NCI-H1105 treated with DMSO at 0.1 percent for 48 hours (cell line): ENCODE measurements around the gene MUSTN1.

Experiments
- DNase-seq: peaks from one replicate; lab custom pipeline; 2025; lab: John Stamatoyannopoulos, UW

The MUSTN1 gene

DNA sequence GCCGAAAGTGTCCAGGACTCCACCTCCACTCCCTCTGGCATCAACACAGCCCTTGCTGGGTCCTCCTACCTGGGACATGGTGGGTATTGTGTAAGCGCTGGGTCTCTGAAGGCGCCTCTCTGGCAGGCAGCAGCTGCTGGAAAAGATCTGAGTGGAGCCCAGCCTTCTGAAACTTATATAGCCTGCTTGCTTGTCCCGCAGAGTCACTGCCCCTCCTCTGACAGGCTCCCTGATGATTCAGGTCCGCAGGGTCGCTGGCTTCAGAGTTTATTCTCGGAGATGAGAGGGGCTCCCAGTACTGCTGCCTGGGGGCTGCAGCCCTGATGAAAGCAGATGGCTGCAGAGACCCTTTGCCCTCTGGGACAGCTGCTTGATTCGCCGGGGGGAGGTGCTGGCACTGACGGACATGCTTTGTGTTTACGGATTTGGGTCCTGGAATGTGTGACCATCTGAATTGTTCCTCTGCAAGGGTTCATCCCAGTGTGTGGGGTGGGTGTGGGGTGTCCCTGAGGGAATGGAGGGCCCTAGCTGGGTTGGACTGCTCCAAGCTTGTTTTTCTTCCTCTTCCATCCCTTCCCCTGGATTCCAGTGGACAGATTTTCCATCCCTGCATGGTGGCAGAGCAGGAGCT is at the start of gene MUSTN1:
Gene MUSTN1 (minus strand): TSS at position 149 of the 631 bp plus-strand sequence. CDS start 71 bp downstream, at position 78.
- no peak for DNase-seq

DNA sequence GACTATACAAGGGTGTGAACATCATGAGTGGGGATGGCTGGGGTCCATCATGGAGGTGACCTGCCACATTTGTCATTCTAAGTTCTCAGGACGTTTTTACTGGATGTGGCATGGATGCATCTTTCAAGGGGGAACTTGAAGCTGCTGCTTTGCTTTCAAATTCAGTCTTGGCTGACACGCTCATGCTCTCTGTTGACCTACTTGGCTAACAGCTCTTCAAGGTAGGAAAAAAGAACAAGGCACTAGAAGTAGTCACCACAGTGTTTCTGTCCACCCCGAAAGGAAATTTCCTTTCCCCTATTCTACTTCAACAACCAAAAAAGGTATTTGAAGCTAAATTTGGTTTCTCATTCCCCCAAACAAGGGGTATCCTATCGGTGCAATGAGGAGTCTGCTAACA is 47.6 kb upstream of the MUSTN1 start:
- DNase-seq: no peak

DNA sequence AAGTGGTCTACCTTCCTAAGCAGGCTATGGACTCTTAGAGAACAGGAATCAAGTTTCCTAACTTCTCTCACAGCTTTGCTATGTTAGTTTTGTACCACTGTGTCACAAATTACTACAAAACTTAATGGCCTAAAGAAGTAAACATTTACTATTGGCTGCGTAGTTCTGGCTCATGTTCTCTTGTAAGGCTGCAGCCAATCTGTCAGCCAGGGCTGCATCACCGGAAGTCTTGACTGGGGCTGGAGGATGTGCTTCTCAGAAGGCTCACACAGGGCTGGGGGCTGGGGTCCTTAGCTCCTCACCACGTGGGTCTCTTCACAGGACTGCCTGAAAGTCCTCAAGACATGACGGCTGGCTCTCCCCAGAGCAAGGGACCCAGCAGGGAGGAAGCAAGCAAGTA is 47.1 kb upstream of the MUSTN1 start:
- DNase-seq: no peak

DNA sequence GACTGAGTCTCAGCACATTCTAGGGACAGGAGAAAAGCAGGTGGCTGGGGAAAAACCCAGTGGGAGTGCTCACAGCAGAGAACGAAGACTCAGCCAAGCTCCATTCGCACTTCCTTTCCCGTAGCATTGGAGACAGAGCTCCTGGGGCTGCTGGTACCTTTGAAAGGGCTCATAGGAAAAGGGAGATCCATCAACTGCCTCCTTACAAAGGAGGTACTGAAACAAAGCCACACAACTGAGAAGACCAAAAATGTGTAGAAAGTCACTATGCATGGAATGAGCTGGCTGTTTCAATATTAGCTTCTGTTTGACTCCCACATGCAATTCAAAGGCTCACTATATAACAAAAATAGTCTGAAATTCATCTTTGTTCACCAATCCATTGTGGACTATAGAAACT is 45.7 kb upstream of the MUSTN1 start:
- no peak for DNase-seq

DNA sequence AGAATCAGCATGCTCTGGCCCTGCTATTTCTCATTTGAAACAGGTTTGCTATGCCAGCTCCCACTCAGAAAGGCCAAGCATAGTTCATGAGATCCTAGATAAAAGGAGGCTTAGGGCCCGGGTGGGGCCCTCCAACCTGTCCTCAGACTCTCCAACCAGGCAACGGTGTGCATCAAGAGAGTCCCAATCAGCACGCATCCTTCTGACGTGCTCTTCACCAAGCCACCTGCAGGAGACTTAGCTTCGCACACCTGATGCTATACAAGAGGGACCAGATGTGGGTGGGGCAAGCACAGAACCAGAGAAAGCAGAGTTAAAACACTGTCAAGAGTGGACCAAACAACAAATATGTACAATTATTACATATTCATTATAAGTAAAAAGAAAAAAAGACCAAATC is 45.2 kb upstream of the MUSTN1 start:
- DNase-seq: no peak

DNA sequence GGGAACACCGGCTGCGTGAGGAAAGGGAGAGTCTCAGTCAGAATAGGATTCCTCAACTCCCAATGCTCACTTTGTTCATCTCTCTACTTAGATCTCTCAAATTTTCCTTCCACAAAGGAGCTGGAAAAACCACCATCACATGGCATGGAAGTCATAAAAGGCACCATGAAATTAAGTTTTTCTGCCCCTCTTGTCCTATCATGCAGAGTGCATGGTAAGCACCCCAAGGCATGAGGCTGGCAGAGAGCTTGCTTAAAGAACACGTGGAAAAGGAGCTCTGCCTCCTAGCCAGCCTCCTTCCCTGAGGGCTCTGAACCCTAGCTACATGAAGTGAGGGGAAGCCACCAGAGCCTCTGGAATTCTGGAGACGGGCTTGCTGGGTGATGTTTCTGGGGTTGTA is 44.8 kb upstream of the MUSTN1 start:
- DNase-seq: no peak

DNA sequence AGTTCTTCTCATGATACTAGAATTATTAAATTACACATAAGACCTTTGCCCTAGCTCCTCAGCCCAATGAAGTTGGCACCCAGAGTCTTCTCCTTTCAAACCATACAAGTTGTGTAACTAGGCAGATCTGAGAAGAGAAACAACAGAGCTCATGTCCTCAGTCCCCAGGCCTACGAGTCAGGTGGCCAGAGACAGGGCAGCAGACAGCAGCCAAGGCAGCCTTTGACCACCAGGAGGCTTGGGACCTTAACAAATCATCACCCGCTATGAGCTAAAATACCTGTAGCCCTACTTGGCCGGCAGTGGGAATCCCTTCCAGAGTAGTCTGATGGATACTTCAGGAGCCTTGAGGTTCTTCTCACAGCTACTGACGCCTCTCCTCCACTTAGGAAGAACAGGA is 44.3 kb upstream of the MUSTN1 start:
- no peak for DNase-seq

DNA sequence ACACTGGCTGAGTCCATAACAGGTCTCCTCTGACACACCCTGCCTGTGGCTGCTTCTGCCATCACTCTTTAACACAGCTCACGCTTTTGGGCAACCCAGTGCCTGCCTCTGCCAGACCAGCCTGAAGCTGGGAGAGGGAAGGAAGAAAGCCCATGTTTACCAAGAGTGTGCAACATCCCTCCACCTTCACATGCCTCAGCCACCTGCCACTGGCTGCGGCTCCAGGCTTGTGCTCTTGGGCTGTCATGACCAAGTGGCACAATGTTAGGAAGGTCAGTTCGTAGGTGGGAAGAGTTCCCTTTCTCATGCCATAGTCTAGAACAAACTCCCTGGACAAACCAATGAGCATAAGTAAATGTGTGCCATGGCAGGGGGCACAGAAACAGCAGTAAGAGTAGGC is 42.3 kb upstream of the MUSTN1 start:
- DNase-seq: no peak

DNA sequence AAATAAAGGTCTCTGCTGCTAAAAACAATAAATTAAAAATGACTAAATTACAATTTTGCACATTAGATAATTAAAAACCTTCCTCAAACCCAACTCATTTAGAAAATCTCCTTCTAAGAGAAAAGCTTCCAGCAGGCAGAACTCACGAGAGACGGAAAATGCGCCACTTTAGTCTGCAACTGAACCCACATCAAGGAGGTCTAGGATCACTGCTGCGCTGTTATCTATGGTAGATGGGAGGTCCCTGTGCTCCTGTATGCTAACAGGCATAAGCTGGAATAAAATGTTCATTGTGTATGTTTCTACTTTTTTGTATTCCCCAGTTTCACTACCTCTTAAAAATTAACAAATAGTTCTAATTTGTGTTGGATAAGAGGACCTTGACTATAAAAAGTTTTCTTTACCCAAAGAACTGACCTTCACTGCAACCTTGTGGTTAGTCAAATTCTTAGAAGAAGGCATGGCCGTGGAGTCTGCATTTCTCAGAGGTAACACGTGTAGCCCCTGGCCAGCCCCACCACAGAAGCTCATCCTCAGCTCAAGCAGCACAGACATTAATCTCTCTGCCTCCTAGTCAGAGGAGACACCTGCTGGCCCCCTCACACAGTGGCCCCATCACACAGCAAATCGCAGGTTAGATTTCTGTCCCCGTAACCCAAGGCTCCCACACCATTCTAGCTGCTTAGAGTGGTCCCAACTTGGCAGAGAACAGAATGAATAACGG is 40.2 kb upstream of the MUSTN1 start:
- no peak for DNase-seq

DNA sequence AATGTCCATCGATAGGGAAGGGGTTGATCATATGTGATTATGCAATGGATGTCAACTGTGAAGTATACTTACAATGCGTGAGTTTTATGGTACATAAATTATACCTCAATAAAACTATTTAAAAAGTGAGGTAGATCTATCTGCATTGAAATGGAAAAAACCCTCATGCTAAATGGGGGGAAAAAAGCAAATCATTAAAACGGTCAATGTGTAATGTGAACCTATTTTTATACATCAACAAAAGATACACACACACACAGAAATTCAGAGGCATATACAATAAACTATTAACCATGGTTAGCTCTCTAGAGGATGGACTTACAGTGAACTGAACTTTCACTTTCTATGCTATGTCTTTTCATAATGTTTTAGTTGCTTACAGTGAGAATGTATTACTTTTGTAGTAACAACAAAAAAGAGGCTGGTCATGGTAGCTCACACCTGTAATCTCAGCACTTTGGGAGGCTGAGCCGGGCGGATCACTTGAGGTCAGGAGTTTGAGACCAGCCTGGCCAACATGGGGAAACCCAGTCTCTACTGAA is 39.4 kb upstream of the MUSTN1 start:
- DNase-seq: no peak

DNA sequence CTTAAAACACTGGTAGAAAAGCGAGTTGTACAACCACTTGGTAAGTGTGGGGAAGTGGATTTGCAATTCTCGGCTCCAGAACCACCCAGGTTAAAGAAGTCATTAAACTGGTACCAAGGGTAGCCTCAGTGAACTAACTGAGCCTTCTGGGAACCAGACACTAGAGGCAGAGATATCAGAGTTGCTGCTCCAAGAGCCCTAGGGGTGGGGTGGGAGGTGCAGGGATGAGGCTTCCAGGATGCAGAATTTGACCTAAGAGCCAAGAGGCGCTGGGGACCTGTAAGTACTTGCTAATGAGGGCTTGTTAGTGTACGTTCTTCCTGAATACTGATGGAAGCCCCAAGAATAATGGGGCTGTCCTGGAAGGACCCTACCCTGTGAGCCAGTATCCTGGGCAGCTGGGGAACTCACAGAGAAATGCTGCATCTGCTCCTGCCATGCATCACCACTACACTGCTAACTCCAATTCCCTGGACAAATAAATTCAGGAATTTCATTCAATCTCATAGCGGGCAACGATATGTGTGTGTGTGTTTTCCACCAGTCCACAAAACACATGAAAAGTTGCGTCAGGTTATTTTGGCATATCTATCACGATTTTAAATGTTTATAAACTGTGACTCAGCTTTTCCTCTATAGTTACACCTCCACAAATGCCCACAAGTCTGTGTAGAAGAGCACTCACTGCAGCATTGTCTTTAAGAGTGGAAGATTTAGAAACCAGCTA is 38.8 kb upstream of the MUSTN1 start:
- no peak for DNase-seq

DNA sequence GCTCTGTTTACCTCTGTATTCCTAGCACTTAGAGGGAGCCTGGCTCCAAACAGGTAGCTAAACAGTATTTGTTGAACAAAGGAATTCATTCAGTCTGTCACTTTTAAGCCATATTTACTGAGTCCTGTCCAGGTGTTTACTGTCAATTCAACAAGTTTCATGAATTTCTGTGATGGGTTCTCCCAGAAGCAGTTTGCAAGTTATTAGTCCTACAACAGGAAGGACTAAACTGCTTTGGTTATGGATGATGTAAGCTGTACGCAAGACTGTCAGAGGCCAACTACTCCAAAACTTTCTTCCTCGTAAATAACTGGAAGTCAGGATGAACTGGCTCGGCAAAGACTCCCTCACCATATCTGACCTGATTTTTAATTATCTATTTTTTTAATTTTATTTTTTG is 37.4 kb upstream of the MUSTN1 start:
- no peak for DNase-seq

DNA sequence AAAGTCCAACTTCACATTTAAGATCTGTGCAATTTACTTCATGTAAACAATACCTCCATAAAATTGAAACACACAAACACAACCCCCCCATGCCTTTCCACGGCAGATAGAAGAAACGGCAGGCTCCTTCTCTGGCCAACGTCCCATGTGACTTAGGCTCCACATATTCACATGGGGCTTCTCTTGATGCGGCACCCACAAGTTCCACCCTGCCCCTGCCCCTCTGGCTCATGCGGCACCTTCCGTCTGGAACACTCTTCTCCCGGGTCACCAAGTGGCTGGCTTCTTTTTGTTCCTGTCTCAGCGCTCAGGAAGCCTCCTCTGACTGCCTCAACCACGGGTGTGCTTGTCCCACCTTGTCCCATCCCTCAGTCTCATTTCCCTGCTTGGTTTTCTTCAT is 36.9 kb upstream of the MUSTN1 start:
- no peak for DNase-seq

DNA sequence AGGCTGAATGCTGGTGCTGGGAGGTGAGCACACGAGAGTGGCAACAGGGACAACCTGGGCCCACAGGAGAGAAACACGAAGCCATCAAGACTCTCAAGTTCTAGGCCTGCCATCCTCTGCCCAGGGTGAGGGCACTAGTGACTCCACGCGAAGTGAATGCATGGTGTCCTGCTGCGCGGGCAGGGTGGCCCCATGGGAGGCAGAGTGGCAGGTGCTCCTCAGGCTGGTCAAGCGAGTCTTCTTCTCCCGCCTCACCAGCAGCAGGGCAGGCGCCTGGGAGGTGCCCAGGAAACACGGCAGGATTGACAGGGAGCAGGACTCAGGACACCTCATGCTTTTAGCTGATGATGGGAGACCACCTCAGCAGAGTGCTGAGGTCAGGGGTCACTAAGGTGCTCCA is 35.7 kb upstream of the MUSTN1 start:
- no peak for DNase-seq

DNA sequence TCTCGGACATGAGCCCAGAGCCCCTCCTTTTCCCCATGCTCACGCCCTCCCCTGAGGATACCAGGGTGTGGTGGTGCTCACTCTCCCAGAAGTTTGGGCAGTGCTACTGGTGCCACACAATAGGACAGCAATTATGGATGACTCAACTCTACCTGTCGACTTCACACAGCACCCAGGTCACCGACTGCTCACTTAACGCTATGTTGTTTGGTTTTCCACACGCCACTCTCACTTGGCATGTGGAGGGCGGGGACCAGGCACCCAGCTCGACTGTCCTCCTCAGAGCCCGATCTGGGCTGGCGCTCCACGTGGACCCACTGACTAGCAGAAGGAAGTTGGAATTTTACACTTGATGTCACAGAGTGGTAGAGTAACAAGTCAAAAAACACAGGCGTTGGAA is 31.6 kb upstream of the MUSTN1 start:
- DNase-seq: no peak

DNA sequence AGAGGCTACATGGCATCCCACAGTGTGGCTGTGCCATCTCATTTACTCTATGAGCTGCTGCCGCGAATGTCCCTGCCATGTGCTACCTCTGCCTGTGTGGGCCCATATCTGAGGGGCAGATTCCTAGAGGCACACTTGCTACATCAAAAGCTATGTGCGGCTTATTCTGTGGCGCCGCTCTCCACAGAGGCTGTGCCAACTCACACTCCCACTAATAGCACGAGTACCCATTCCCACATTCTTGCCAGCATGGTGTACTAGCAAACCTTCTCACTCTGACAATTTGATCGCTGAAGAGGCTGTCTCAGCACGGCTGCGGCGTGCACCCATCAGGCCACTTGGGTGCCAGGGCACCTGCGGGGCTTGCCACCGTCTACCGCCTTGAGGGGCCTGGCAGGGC is 31.2 kb upstream of the MUSTN1 start:
- DNase-seq: peak; percentile 84

DNA sequence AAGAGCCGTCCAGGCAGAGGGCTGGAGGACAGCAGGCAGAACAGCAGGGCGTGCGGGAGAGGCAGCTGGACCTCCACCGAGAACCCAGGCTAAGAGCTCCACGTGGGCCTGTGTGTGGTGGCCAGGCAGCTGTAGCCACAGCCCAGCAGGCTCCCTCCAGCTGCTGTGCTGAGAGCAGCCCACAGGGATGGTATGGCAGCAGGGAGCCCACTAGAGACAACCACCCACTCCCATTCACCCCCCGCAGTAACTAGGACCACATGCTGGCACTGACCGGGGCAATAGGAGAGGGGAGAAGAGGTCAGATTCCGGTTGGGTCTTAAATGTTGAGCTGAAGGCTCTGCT is 25.6 kb upstream of the MUSTN1 start:
- no peak for DNase-seq

DNA sequence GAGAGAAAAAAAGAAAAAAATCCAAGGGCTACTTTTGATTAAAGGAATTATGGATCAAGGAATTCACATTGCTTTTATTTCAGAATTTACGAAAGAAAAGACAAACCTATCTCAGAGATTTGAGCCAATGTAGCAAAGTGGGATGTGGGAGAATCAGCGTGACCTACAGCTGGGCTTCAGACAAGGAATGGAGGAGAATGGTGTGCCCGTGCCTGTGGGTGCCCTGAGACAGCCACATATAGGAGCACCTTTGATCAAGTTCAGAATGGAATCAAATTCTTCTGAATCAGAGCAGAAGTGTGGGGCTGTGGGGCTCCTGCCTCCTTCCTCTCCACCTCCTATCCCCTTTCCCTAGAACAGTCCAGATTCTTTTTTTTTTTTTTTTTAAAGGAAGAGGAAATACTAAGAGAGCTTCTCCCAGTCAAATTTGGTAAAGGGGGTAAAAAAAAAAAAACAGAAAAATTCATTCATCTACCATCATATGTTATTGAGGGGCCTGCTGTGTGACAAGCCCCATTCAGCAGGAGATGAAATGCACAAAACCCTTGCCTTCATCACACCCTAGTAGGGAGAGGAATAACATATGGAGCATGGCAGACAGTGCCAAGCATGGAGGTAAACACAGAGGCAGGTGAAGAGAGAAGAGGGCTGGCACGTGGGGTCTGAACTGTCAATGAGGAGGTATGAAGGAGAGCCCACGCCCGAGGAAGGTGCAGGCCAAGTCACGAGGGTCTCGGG is 25.0 kb upstream of the MUSTN1 start:
- DNase-seq: no peak

DNA sequence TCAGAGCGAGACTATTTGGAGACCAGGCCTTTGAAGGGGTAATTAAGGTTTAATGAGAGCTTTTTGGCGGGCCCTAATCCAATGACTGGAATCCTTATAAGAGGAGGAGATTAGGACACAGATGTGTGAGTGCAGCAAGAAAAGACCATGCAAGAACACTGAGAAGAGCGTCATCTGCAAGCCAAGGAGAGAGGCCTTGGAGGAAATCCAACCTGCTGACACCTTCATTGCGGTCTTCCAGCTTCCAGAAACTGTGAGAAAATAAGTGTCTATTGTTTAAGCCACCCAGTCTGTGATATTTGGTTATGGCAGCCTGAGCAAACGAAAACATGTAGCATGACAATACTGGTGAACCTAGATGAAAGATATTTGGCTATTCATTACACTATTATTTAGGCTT is 23.0 kb upstream of the MUSTN1 start:
- peak; percentile 15 for DNase-seq

DNA sequence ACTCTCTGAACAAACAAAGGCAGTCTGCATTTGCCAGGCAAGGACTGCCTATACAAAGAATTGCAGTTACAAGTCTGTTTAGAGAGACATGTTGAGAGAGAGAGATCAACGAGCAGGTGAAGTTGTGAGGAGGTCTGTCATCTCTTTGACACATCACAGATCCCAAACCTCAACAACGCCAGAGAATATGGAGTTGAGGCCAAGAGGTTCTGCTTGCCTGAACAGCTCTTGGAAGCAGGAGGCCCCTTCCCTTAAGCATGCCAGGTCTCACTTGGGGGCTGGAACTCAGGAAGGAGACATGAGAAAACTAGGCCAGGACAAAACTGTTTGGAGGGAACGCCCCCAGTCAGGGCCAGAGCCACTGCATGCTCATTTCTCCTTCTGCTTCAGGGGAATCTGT is 22.3 kb upstream of the MUSTN1 start:
- DNase-seq: no peak

DNA sequence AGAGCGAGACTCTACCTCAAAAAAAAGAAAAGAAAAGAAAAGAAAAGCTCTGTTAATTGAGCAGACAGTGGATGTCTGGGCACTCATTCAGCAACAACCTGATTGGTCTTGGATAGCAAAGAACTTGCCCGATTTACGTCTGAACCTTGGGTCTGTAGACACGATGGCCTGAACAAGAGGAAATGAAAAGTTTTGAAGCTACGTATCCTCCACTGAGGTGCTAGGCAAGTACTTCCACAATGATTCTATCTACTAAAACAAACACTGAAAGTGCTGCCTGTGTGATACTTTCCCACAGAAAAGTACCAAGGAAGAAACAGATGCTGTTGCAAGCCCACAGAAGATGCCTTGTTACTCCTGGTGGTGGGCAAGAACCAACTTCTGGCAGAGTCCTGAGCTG is 21.8 kb upstream of the MUSTN1 start:
- no peak for DNase-seq

DNA sequence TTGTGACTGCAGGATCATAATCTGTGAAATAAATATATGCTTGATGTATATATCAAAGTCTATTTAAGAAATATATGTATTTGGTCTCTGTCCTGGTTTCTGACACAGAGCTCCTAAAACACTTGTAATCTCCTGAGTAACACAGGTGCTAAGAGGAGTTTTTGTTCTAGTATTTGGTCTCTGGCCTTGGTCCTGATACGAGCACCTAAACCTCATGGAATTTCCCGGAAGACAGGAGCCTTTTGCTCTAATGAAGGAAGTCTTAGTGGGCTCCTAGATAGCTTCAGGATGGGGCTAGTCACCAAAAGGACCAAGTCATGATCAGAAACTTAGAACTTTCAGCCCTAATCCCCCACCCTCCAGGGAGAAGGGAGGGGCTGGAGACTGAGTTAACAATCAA is 19.2 kb upstream of the MUSTN1 start:
- no peak for DNase-seq

DNA sequence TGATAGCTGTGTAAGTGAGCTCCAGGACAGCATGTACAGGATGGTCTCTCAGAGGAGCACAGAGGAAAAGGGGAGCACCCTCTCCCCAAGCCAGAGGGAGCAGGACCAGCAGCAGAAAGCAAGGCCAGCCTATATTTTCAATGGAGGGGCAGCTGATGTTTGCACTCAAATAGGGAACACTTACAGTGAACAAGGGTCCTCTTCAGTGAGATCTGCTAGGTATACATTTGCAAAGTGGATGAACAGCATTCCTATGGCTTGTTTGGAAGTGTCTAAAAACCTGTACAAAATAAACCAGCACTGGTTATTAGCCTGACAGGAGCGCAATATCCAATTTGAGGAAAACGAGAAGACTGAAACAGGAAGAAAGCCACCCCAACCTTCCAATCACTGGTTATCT is 17.6 kb upstream of the MUSTN1 start:
- DNase-seq: no peak
